Measurements from ENCODE around the gene TSHR. TPM values are rescaled to one million over a fixed set of nuclear protein-coding genes. Genes with fewer than 3 reads are reported as not detected.
"Not testable (repeated sequence)": the region's sequence is repeated elsewhere in the genome, so short reads cannot be mapped to it uniquely, and the experiment has no call there.

TSHR gene
- total RNA-seq, 2 donors from 2014 or later: 0.23 to 0.36 TPM

DNA sequence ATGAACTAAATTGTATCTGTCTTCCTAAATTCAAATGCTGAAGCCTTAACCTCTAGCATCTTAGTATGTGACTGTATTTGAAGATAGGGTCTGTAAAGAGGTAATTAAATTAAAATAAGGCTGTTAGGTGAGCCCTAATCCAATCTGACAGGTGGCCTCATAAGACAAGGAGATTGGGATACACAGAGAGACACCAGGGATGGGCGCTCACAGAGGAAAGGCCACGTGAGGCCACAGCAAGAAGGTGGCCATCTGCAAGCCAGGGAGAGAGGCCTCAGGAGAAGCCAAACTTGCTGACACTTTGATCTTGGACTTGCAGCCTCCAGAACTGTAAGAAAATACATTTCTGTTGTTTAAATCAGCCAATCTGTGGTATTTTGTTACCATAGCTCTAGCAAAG is 154.8 kb downstream of the TSHR start:
- H3K9me3 ChIP-seq: no peaks in the 10 kb centered on the region
- H3K27me3 ChIP-seq (replicated peaks; ENCODE audit: insufficient read depth): no peaks in the 10 kb centered on the region
- TF ChIP-seq POLR2AphosphoS5 (IDR thresholded peaks at IDR 0.05) (no peak), POLR2A (IDR thresholded peaks at IDR 0.05) (no peak)
- TF ChIP-seq, protein P1, sequence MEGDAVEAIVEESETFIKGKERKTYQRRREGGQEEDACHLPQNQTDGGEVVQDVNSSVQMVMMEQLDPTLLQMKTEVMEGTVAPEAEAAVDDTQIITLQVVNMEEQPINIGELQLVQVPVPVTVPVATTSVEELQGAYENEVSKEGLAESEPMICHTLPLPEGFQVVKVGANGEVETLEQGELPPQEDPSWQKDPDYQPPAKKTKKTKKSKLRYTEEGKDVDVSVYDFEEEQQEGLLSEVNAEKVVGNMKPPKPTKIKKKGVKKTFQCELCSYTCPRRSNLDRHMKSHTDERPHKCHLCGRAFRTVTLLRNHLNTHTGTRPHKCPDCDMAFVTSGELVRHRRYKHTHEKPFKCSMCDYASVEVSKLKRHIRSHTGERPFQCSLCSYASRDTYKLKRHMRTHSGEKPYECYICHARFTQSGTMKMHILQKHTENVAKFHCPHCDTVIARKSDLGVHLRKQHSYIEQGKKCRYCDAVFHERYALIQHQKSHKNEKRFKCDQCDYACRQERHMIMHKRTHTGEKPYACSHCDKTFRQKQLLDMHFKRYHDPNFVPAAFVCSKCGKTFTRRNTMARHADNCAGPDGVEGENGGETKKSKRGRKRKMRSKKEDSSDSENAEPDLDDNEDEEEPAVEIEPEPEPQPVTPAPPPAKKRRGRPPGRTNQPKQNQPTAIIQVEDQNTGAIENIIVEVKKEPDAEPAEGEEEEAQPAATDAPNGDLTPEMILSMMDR (IDR thresholded peaks at IDR 0.05): no peak
- DNase-seq (ENCODE audit: low spot score): no peak
- intact Hi-C loops (cut with DNase I): no loop called here
- no peaks in the 10 kb centered on the region for H3K36me3 ChIP-seq
- no peak overlapping the region for H3K27ac ChIP-seq
- WGBS: 98% methylated on average over 2 of the region's 2 CpGs
- H3K4me3 ChIP-seq: no peak overlapping the region
- H3K4me1 ChIP-seq (replicated peaks): no peaks in the 10 kb centered on the region

DNA sequence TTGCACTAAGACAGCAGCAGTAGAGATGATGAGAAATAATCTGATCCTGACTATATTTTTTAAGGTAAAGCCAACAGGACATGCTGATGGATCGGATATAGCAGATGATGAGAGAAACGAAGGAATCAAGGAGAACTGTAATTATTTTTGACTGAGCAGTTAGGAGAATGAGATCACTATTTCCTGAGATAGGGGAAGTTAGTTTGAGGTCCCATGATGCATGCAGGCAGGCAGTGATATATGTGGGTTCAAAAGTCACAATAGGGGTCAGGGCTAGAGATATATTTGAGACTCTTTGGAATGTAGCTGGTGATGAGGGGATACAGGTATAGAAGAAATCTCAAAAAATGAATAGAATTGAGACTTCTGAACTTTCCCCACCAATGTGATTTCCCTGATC is 157.8 kb downstream of the TSHR start:
- WGBS: 84% methylated on average over 2 of the region's 2 CpGs
- intact Hi-C loops (cut with DNase I): no loop called here
- Histone ChIP-seq H3K4me3 (no peak overlapping the region), H3K27ac (no peak overlapping the region), H3K36me3 (no peaks in the 10 kb centered on the region), H3K27me3 (replicated peaks; ENCODE audit: insufficient read depth) (no peaks in the 10 kb centered on the region), H3K4me1 (replicated peaks) (no peaks in the 10 kb centered on the region), H3K9me3 (no peaks in the 10 kb centered on the region)
- DNase-seq (ENCODE audit: low spot score): no peak
- no peak for TF ChIP-seq POLR2AphosphoS5 (IDR thresholded peaks at IDR 0.05)
- no peak for TF ChIP-seq POLR2A (IDR thresholded peaks at IDR 0.05)
- TF ChIP-seq, protein P1 (IDR thresholded peaks at IDR 0.05): no peak

DNA sequence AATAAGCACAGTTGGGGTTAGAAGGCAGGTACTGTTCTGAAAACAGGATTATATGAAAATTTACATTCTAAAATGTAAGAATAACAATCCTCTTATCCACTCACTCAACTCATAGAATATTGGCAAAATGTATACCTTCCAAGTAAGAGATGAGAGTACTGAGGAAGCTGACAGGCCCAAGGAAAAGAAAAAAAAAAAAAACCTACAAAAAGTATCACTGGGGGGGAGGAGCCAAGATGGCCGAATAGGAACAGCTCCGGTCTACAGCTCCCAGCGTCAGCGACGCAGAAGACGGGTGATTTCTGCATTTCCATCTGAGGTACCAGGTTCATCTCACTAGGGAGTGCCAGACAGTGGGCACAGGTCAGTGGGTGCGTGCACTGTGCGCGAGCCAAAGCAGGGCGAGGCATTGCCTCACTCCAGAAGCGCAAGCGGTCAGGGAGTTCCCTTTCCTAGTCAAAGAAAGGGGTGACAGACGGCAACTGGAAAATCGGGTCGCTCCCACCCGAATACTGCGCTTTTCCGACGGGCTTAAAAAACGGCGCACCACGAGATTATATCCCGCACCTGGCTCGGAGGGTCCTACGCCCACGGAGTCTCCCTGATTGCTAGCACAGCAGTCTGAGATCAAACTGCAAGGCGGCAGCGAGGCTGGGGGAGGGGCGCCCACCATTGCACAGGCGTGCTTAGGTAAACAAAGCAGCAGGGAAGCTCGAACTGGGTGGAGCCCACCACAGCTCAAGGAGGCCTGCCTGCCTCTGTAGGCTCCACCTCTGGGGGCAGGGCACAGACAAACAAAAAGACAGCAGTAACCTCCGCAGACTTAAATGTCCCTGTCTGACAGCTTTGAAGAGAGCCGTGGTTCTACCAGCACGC is 158.8 kb downstream of the TSHR start:
- DNase-seq (ENCODE audit: low spot score); H3K27me3 ChIP-seq (replicated peaks; ENCODE audit: insufficient read depth); H3K36me3 ChIP-seq; H3K4me3 ChIP-seq; intact Hi-C loops (cut with DNase I); H3K4me1 ChIP-seq (replicated peaks); H3K9me3 ChIP-seq; H3K27ac ChIP-seq: not testable (repeated sequence)
- WGBS: 81% methylated on average over 32 of the region's 34 CpGs

DNA sequence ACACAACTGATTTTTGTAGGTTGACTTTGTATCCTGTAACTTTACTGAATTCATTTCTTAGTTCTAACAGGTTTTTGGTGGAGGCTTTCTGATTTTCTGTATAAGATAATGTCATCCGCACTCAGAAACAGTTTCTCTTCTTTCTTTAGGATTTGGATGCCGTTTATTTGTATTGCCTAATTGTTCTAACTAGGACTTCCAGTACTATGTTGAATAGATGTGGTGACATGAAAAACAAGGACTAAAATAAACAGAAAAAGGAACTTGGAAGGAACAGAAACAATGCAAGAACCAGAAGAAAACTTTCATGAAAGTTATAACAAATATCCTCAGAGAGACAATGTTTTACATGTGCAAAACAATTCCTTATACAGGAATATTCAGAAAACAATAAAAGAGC is 165.1 kb downstream of the TSHR start:
- Histone ChIP-seq H3K4me1 (replicated peaks) (no peaks in the 10 kb centered on the region), H3K9me3 (no peaks in the 10 kb centered on the region), H3K27ac (no peak overlapping the region), H3K36me3 (no peaks in the 10 kb centered on the region), H3K4me3 (no peak overlapping the region), H3K27me3 (replicated peaks; ENCODE audit: insufficient read depth) (no peaks in the 10 kb centered on the region)
- WGBS: 25% methylated on average over 2 of the region's 2 CpGs
- intact Hi-C loops (cut with DNase I): no loop called here
- no peak for DNase-seq (ENCODE audit: low spot score)
- TF ChIP-seq, protein P1 (IDR thresholded peaks at IDR 0.05): no peak
- TF ChIP-seq POLR2A (IDR thresholded peaks at IDR 0.05): no peak
- no peak for TF ChIP-seq POLR2AphosphoS5 (IDR thresholded peaks at IDR 0.05)

DNA sequence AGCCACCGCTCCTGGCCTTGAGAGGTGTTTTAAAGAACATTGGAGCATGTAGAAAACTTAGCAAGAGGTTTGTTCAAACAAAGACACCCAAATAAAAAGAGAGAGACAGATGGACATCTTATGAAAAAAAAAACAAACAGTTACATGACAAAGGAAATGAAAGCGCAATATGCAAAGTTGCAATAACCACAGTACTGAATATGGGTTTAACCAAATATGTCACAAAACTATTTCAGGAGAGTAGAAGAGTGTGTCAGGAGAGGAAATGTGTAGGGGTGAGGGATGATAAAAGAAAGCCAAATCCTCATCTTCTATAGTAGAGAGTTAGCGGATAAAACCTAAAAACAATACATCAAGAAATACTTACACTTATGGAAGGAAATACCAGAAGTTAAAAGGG is 166.9 kb downstream of the TSHR start:
- Histone ChIP-seq H3K27me3 (replicated peaks; ENCODE audit: insufficient read depth) (no peaks in the 10 kb centered on the region), H3K9me3 (no peaks in the 10 kb centered on the region), H3K4me3 (no peak overlapping the region), H3K4me1 (replicated peaks) (no peaks in the 10 kb centered on the region), H3K36me3 (no peaks in the 10 kb centered on the region), H3K27ac (no peak overlapping the region)
- intact Hi-C loops (cut with DNase I): no loop called here
- no peak for DNase-seq (ENCODE audit: low spot score)
- WGBS: 85% methylated on average over 3 of the region's 3 CpGs
- TF ChIP-seq, protein P1 (IDR thresholded peaks at IDR 0.05): no peak
- no peak for TF ChIP-seq POLR2A (IDR thresholded peaks at IDR 0.05)
- TF ChIP-seq POLR2AphosphoS5 (IDR thresholded peaks at IDR 0.05): no peak
